MM.1S (cell line): Measurements from ENCODE around the gene RSRC2.
"Not testable (repeated sequence)": the region's sequence is repeated elsewhere in the genome, so short reads cannot be mapped to it uniquely, and the experiment has no call there.

Experiments used
- DNase-seq: peaks from one replicate; pipeline ENCODE4 v3.0.0-alpha.2; 2015
- H2AFZ ChIP-seq: fragments of 300-600 bp; sonication (generic); 2 replicates; pipeline ENCODE4 v1.6.0; 2016; ENCODE audit warnings: antibody characterized with exemption, low read length
- H3F3A ChIP-seq: fragments of 300-600 bp; sonication (generic); 2 replicates; pipeline ENCODE4 v1.6.1; 2016; ENCODE audit warnings: mild to moderate bottlenecking, antibody characterized with exemption, low read length, moderate library complexity, mixed read lengths; ENCODE audit not compliant: insufficient read depth
- H3K27ac ChIP-seq: fragments of 300-600 bp; sonication (generic); 2 replicates; pipeline ENCODE4 v1.5.1; 2016; ENCODE audit warnings: mild to moderate bottlenecking, low read length
- H3K27me3 ChIP-seq: fragments of 300-600 bp; sonication (generic); replicated peaks from 2 replicates; pipeline ENCODE4 v1.6.0; 2016; ENCODE audit warnings: low read length; ENCODE audit not compliant: insufficient read depth
- H3K36me3 ChIP-seq: fragments of 300-600 bp; sonication (generic); replicated peaks from 2 replicates; pipeline ENCODE4 v1.6.1; 2016; ENCODE audit warnings: mild to moderate bottlenecking, low read length, mixed read lengths; ENCODE audit not compliant: insufficient read depth
- H3K4me1 ChIP-seq: fragments of 300-600 bp; sonication (generic); 2 replicates; pipeline ENCODE4 v1.6.1; 2016; ENCODE audit warnings: low read length, mixed read lengths
- H3K4me2 ChIP-seq: fragments of 300-600 bp; sonication (generic); 2 replicates; pipeline ENCODE4 v1.6.0; 2016; ENCODE audit warnings: low read depth, low read length
- H3K4me3 ChIP-seq: fragments of 300-600 bp; sonication (generic); 2 replicates; pipeline ENCODE4 v1.5.1; 2016; ENCODE audit warnings: low read length, mixed read lengths
- H3K79me2 ChIP-seq: fragments of 300-600 bp; sonication (generic); 2 replicates; pipeline ENCODE4 v1.6.1; 2016; ENCODE audit warnings: mixed run types, low read length, mixed read lengths
- H3K9ac ChIP-seq: fragments of 300-600 bp; sonication (generic); 2 replicates; pipeline ENCODE4 v1.6.1; 2016; ENCODE audit warnings: low read length, mixed read lengths
- H3K9me2 ChIP-seq: fragments of 300-600 bp; sonication (generic); replicated peaks from 2 replicates; pipeline ENCODE4 v1.6.1; 2016; ENCODE audit warnings: mild to moderate bottlenecking, low read length, mixed read lengths; ENCODE audit not compliant: insufficient read depth
- H3K9me3 ChIP-seq: fragments of 300-600 bp; sonication (generic); replicated peaks from 2 replicates; pipeline ENCODE4 v1.6.1; 2016; ENCODE audit warnings: mild to moderate bottlenecking, low read length, mixed read lengths; ENCODE audit not compliant: insufficient read depth
- H4K20me1 ChIP-seq: fragments of 300-600 bp; sonication (generic); 2 replicates; pipeline ENCODE4 v1.6.1; 2016; ENCODE audit warnings: mild to moderate bottlenecking, low read length, moderate library complexity, mixed read lengths; ENCODE audit not compliant: insufficient read depth
- CTCF ChIP-seq: fragments of 300-600 bp; sonication (generic); IDR thresholded peaks from 2 replicates; pipeline ENCODE4 v1.5.1; 2016; ENCODE audit warnings: antibody characterized with exemption, low read length, mixed read lengths
- EZH2 ChIP-seq: fragments of 300-600 bp; sonication (generic); optimal IDR thresholded peaks from 2 replicates; pipeline ENCODE3; 2017; ENCODE audit warnings: low read depth, mild to moderate bottlenecking, antibody characterized with exemption, low read length, mixed read lengths
- EZH2phosphoT487 ChIP-seq: fragments of 300-600 bp; sonication (generic); IDR thresholded peaks from 2 replicates; pipeline ENCODE4 v1.6.1; 2018; ENCODE audit warnings: antibody characterized with exemption, low read length

RSRC2 gene

GRCh38 chr12:122495258-122495657 lies 31.5 kb downstream of the RSRC2 start:
- no peak for TF ChIP-seq EZH2phosphoT487
- TF ChIP-seq EZH2: no peak
- no peak for TF ChIP-seq CTCF
- Histone ChIP-seq H3K4me1 (no peaks in the 10 kb centered on the region), H3K27ac (no peak overlapping the region), H3K9ac (no peak overlapping the region), H3K36me3 (no peaks in the 10 kb centered on the region; the same call in 1 of the 2 replicates), H3K9me2 (no peaks in the 10 kb centered on the region), H3K79me2 (peaks cover 61% of the 10 kb centered on the region), H3K4me3 (no peak overlapping the region), H3K9me3 (no peaks in the 10 kb centered on the region), H3F3A (0 out of 2 replicates have a peak, but pooled peaks cover 2% of the 10 kb centered on the region), H2AFZ (no peak overlapping the region), H3K27me3 (no peaks in the 10 kb centered on the region), H4K20me1 (no peaks in the 10 kb centered on the region), H3K4me2 (no peak overlapping the region)
- DNase-seq: no peak

GRCh38 chr12:122493222-122493621 lies 33.5 kb downstream of the RSRC2 start:
- H3K79me2 ChIP-seq: peaks cover 41% of the 10 kb centered on the region
- not testable (repeated sequence) for H3K9me2 ChIP-seq, H3K9ac ChIP-seq, H3K9me3 ChIP-seq, H3K4me1 ChIP-seq, H3K4me2 ChIP-seq, DNase-seq, H3K27me3 ChIP-seq, H4K20me1 ChIP-seq, H3K4me3 ChIP-seq, H3K36me3 ChIP-seq, H3F3A ChIP-seq, H2AFZ ChIP-seq, H3K27ac ChIP-seq

- Histone ChIP-seq H3K4me1 (no peaks in the 10 kb centered on the region), H3K27me3 (no peaks in the 10 kb centered on the region), H3K36me3 (no peaks in the 10 kb centered on the region; the same call in 1 of the 2 replicates), H3K4me3 (no peak overlapping the region), H2AFZ (no peak overlapping the region), H3K4me2 (no peak overlapping the region), H3K27ac (no peak overlapping the region), H3K79me2 (peaks cover 29% of the 10 kb centered on the region), H3K9ac (no peak overlapping the region), H3K9me2 (no peaks in the 10 kb centered on the region), H3K9me3 (no peaks in the 10 kb centered on the region), H3F3A (no peaks in the 10 kb centered on the region), H4K20me1 (no peaks in the 10 kb centered on the region)
- TF ChIP-seq CTCF (no peak), EZH2 (no peak), EZH2phosphoT487 (no peak)
- DNase-seq: no peak
Observed at GRCh38 chr12:122491991-122492390, 34.7 kb downstream of the RSRC2 start.

GRCh38 chr12:122489038-122489437 lies 37.7 kb downstream of the RSRC2 start:
- Histone ChIP-seq H3K36me3 (no peaks in the 10 kb centered on the region; the same call in 1 of the 2 replicates), H3F3A (no peaks in the 10 kb centered on the region), H3K4me1 (no peaks in the 10 kb centered on the region), H3K9me2 (no peaks in the 10 kb centered on the region), H3K9ac (no peak overlapping the region), H3K4me2 (no peak overlapping the region), H3K4me3 (no peak overlapping the region), H3K9me3 (no peaks in the 10 kb centered on the region), H3K27ac (no peak overlapping the region), H4K20me1 (no peaks in the 10 kb centered on the region), H3K79me2 (peaks cover 11% of the 10 kb centered on the region; the same call in 1 of the 2 replicates), H3K27me3 (no peaks in the 10 kb centered on the region), H2AFZ (no peak overlapping the region)
- DNase-seq: no peak
- TF ChIP-seq CTCF (no peak), EZH2phosphoT487 (no peak), EZH2 (no peak)

- H3K4me3 ChIP-seq, H3K36me3 ChIP-seq, H3K4me1 ChIP-seq, H3F3A ChIP-seq, H3K27ac ChIP-seq, H3K9me3 ChIP-seq, H3K27me3 ChIP-seq, H3K4me2 ChIP-seq, DNase-seq, H3K9me2 ChIP-seq, H4K20me1 ChIP-seq, H3K9ac ChIP-seq, H2AFZ ChIP-seq, H3K79me2 ChIP-seq: not testable (repeated sequence)
Observed at GRCh38 chr12:122487807-122488206, 38.9 kb downstream of the RSRC2 start.
